GM23338 (cell line): Measurements from ENCODE around the gene LLGL2. TPM values are rescaled to one million over a fixed set of nuclear protein-coding genes. Genes with fewer than 3 reads are reported as not detected.

Experiments
- ATAC-seq: fragments of 200-7000 bp; cut with Tn5 transposase; 3 replicates; pipeline ENCODE4 v1.9.1; 2020
- DNase-seq: peaks from one replicate; pipeline ENCODE4 v3.0.0-alpha.2; 2015; ENCODE audit warnings: low spot score
- H2AFZ ChIP-seq: fragments of 200-600 bp; sonication (generic); 2 replicates; pipeline ENCODE4 v1.8.0; 2016; ENCODE audit warnings: antibody characterized with exemption, mild to moderate bottlenecking, moderate library complexity
- H3F3A ChIP-seq: fragments of 200-600 bp; sonication (generic); replicated peaks from 2 replicates; pipeline ENCODE4 v1.8.0; 2017; ENCODE audit warnings: antibody characterized with exemption, mixed run types, low read depth
- H3K27ac ChIP-seq: fragments of 200-600 bp; sonication (generic); 2 replicates; pipeline ENCODE4 v1.6.1; 2016; ENCODE audit warnings: low read depth
- H3K27me3 ChIP-seq: fragments of 200-600 bp; sonication (generic); 2 replicates; pipeline ENCODE4 v1.8.0; 2016; ENCODE audit warnings: mild to moderate bottlenecking, mixed run types, moderate library complexity; ENCODE audit not compliant: insufficient read depth
- H3K36me3 ChIP-seq: fragments of 200-600 bp; sonication (generic); 2 replicates; pipeline ENCODE4 v1.8.0; 2016; ENCODE audit warnings: mild to moderate bottlenecking; ENCODE audit not compliant: insufficient read depth
- H3K4me1 ChIP-seq: fragments of 200-600 bp; sonication (generic); 2 replicates; pipeline ENCODE4 v1.8.0; 2016; ENCODE audit warnings: mild to moderate bottlenecking, moderate library complexity; ENCODE audit not compliant: insufficient read depth
- H3K4me2 ChIP-seq: fragments of 200-600 bp; sonication (generic); 2 replicates; pipeline ENCODE4 v1.7.1; 2017; ENCODE audit warnings: mixed run types
- H3K4me3 ChIP-seq: fragments of 200-600 bp; sonication (generic); 2 replicates; pipeline ENCODE4 v1.6.1; 2016; ENCODE audit warnings: mixed run types
- H3K79me2 ChIP-seq: fragments of 200-600 bp; sonication (generic); replicated peaks from 2 replicates; pipeline ENCODE4 v1.8.0; 2017; ENCODE audit warnings: mild to moderate bottlenecking; ENCODE audit not compliant: insufficient read depth
- H3K9me2 ChIP-seq: fragments of 200-600 bp; sonication (generic); 2 replicates; pipeline ENCODE4 v1.8.0; 2017; ENCODE audit not compliant: insufficient read depth
- H4K20me1 ChIP-seq: fragments of 200-600 bp; sonication (generic); replicated peaks from 2 replicates; pipeline ENCODE4 v1.8.0; 2017; ENCODE audit warnings: mild to moderate bottlenecking; ENCODE audit not compliant: insufficient read depth
- H3K27ac Mint-ChIP-seq: 2 replicates; pipeline ENCODE4 v1.8.0; 2020; ENCODE audit warnings: inconsistent platforms, mild to moderate bottlenecking, moderate library complexity, mixed read lengths
- H3K27me3 Mint-ChIP-seq: 3 replicates; pipeline ENCODE4 v1.8.0; 2022; ENCODE audit warnings: low read depth, mild to moderate bottlenecking, moderate library complexity, mixed read lengths, inconsistent platforms; ENCODE audit not compliant: insufficient read depth, poor library complexity
- H3K36me3 Mint-ChIP-seq: 3 replicates; pipeline ENCODE4 v1.8.0; 2021; ENCODE audit warnings: low read depth, mild to moderate bottlenecking, inconsistent platforms, moderate library complexity, mixed read lengths
- H3K4me1 Mint-ChIP-seq: 3 replicates; pipeline ENCODE4 v1.8.0; 2020; ENCODE audit warnings: mild to moderate bottlenecking, inconsistent platforms, mixed read lengths
- H3K4me3 Mint-ChIP-seq: 3 replicates; pipeline ENCODE4 v1.8.0; 2021; ENCODE audit warnings: moderate library complexity, mild to moderate bottlenecking, inconsistent platforms, mixed read lengths
- H3K9me3 Mint-ChIP-seq: 3 replicates; pipeline ENCODE4 v1.8.0; 2020; ENCODE audit warnings: moderate library complexity, mild to moderate bottlenecking, inconsistent platforms, mixed read lengths
- CREB1 ChIP-seq: fragments of 250-450 bp; sonication (Bioruptor Pico); IDR thresholded peaks from 2 replicates; pipeline ENCODE4 v1.5.0; 2020; ENCODE audit warnings: low read depth, mild to moderate bottlenecking, moderate library complexity
- EZH2 ChIP-seq: fragments of 200-600 bp; sonication (generic); IDR thresholded peaks from one replicate; pipeline ENCODE4 v1.8.0; 2017; ENCODE audit warnings: antibody characterized with exemption, mild to moderate bottlenecking, low read depth; ENCODE audit not compliant: unreplicated experiment
- EZH2phosphoT487 ChIP-seq: fragments of 200-600 bp; sonication (generic); IDR thresholded peaks from one replicate; pipeline ENCODE4 v1.8.1; 2018; ENCODE audit warnings: antibody characterized with exemption; ENCODE audit not compliant: unreplicated experiment
- JUNB ChIP-seq: IDR thresholded peaks from one replicate; pipeline ENCODE4 v1.6.1; 2016; ENCODE audit warnings: antibody characterized with exemption; ENCODE audit not compliant: unreplicated experiment
- NANOG ChIP-seq: IDR thresholded peaks from 2 replicates; pipeline ENCODE4 v1.6.1; 2016; ENCODE audit warnings: antibody characterized with exemption, borderline replicate concordance
- POLR2AphosphoS5 ChIP-seq: IDR thresholded peaks from 2 replicates; pipeline ENCODE4 v1.6.1; 2016; ENCODE audit warnings: antibody characterized with exemption, low read depth
- STAT1 ChIP-seq: IDR thresholded peaks from one replicate; pipeline ENCODE4 v1.6.1; 2016; ENCODE audit warnings: antibody characterized with exemption; ENCODE audit not compliant: unreplicated experiment
- ZNF114 ChIP-seq: fragments of 250-450 bp; sonication (Bioruptor Pico); IDR thresholded peaks from 2 replicates; pipeline ENCODE4 v1.5.0; 2020; ENCODE audit warnings: mild to moderate bottlenecking, moderate library complexity
- ZNF331 ChIP-seq: fragments of 250-450 bp; sonication (Bioruptor Pico); IDR thresholded peaks from 2 replicates; pipeline ENCODE4 v1.5.0; 2020; ENCODE audit warnings: low read depth, mild to moderate bottlenecking, moderate library complexity
- polyA plus RNA-seq: library from polyadenylated mRNA; unstranded; fragments of >200 nt; fragmentation: Nextera tagmentation; extraction: Ambion mirVana; gene quantifications from 2 replicates; pipeline ENCODE4 v1.2.1, GENCODE V29; 2016
- total RNA-seq: library from RNA; depleted of rRNA; stranded (reverse); fragments of >200 nt; shearing (Covaris generic); gene quantifications from 2 replicates; pipeline ENCODE4 v1.2.3, GENCODE V29; 2014
- TF ChIP-seq, protein P1 (sequence below): IDR thresholded peaks from one replicate; pipeline ENCODE4 v1.6.1; 2018; ENCODE audit warnings: antibody characterized with exemption; ENCODE audit not compliant: unreplicated experiment
- TF ChIP-seq, protein P2 (sequence below): IDR thresholded peaks from 2 replicates; pipeline ENCODE4 v1.6.1; 2016; ENCODE audit warnings: antibody characterized with exemption
- TF ChIP-seq, protein P3 (sequence below), 2 experiments: fragments of 200-600 bp in 1 of 2; sonication (generic) in 1 of 2; conservative IDR thresholded peaks; 2 replicates each; pipeline versions ENCODE4 v1.5.1 to v1.6.1; 2016 to 2017; ENCODE audit warnings: antibody characterized with exemption in 2 of 2, low read depth in 2 of 2, mild to moderate bottlenecking in 2 of 2, moderate library complexity in 1 of 2
- TF ChIP-seq, protein P4 (sequence below): fragments of 250-450 bp; sonication (Bioruptor Pico); IDR thresholded peaks from 2 replicates; pipeline ENCODE4 v1.5.0; 2020; ENCODE audit warnings: mild to moderate bottlenecking, moderate library complexity

LLGL2 gene
- total and polyA plus RNA-seq, 2 experiments from 2014 or later = 62.5 to 78.5 TPM

DNA sequence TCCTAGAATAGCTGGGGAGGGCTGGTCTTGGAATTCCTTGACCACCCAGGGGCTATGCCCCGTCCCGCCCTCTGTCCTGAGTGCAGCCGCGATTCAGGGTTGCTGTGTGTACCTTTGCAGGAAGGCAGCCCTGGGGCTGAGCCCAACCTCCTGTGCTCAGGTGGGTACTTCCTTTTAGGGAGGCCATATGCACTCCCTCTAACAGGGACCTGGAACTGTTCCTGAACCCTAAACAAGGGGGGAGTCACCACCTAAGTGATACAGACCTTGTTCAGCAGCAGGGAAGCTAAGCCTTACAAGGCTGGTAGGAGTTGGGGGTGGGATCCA lies 24.6 kb downstream of the LLGL2 start:
- no peaks in the 10 kb centered on the region; the same call in 2 of the 3 replicates for H3K36me3 Mint-ChIP-seq
- peak; percentile 64 for ATAC-seq
- no peaks in the 10 kb centered on the region for H3K9me3 Mint-ChIP-seq

More for the DNA sequence above, 24.6 kb downstream of the LLGL2 start:
- Histone ChIP-seq H3K36me3 (no peaks in the 10 kb centered on the region), H3K4me3 (peak overlapping the region; percentile 53), H3F3A (0 out of 2 replicates have a peak, but pooled peaks cover 7% of the 10 kb centered on the region), H3K79me2 (no peaks in the 10 kb centered on the region), H3K9me2 (no peaks in the 10 kb centered on the region), H3K4me2 (peak overlapping the region; percentile 86), H3K27ac (peak overlapping the region; percentile 81), H2AFZ (peak overlapping the region; percentile 89; the same call in 1 of the 2 replicates), H3K27me3 (no peaks in the 10 kb centered on the region), H4K20me1 (peaks cover 3% of the 10 kb centered on the region; the same call in 1 of the 2 replicates), H3K4me1 (peaks cover 7% of the 10 kb centered on the region; the same call in 1 of the 2 replicates)
- TF ChIP-seq ZNF114 (CRISPR knock-in tag) (no peak), NANOG (no peak), STAT1 (no peak), ZNF331 (CRISPR knock-in tag) (no peak), CREB1 (CRISPR knock-in tag) (no peak), EZH2phosphoT487 (no peak), EZH2 (no peak), JUNB (no peak), POLR2AphosphoS5 (no peak)
- TF ChIP-seq, protein P1, sequence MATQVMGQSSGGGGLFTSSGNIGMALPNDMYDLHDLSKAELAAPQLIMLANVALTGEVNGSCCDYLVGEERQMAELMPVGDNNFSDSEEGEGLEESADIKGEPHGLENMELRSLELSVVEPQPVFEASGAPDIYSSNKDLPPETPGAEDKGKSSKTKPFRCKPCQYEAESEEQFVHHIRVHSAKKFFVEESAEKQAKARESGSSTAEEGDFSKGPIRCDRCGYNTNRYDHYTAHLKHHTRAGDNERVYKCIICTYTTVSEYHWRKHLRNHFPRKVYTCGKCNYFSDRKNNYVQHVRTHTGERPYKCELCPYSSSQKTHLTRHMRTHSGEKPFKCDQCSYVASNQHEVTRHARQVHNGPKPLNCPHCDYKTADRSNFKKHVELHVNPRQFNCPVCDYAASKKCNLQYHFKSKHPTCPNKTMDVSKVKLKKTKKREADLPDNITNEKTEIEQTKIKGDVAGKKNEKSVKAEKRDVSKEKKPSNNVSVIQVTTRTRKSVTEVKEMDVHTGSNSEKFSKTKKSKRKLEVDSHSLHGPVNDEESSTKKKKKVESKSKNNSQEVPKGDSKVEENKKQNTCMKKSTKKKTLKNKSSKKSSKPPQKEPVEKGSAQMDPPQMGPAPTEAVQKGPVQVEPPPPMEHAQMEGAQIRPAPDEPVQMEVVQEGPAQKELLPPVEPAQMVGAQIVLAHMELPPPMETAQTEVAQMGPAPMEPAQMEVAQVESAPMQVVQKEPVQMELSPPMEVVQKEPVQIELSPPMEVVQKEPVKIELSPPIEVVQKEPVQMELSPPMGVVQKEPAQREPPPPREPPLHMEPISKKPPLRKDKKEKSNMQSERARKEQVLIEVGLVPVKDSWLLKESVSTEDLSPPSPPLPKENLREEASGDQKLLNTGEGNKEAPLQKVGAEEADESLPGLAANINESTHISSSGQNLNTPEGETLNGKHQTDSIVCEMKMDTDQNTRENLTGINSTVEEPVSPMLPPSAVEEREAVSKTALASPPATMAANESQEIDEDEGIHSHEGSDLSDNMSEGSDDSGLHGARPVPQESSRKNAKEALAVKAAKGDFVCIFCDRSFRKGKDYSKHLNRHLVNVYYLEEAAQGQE = no peak
- TF ChIP-seq, protein P2, sequence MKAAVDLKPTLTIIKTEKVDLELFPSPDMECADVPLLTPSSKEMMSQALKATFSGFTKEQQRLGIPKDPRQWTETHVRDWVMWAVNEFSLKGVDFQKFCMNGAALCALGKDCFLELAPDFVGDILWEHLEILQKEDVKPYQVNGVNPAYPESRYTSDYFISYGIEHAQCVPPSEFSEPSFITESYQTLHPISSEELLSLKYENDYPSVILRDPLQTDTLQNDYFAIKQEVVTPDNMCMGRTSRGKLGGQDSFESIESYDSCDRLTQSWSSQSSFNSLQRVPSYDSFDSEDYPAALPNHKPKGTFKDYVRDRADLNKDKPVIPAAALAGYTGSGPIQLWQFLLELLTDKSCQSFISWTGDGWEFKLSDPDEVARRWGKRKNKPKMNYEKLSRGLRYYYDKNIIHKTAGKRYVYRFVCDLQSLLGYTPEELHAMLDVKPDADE = no peak
- TF ChIP-seq, protein P3, sequence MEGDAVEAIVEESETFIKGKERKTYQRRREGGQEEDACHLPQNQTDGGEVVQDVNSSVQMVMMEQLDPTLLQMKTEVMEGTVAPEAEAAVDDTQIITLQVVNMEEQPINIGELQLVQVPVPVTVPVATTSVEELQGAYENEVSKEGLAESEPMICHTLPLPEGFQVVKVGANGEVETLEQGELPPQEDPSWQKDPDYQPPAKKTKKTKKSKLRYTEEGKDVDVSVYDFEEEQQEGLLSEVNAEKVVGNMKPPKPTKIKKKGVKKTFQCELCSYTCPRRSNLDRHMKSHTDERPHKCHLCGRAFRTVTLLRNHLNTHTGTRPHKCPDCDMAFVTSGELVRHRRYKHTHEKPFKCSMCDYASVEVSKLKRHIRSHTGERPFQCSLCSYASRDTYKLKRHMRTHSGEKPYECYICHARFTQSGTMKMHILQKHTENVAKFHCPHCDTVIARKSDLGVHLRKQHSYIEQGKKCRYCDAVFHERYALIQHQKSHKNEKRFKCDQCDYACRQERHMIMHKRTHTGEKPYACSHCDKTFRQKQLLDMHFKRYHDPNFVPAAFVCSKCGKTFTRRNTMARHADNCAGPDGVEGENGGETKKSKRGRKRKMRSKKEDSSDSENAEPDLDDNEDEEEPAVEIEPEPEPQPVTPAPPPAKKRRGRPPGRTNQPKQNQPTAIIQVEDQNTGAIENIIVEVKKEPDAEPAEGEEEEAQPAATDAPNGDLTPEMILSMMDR (conservative IDR thresholded peaks at IDR 0.05; ENCODE audit: low read depth in 2 of 2) = no peak
- TF ChIP-seq, protein P4, sequence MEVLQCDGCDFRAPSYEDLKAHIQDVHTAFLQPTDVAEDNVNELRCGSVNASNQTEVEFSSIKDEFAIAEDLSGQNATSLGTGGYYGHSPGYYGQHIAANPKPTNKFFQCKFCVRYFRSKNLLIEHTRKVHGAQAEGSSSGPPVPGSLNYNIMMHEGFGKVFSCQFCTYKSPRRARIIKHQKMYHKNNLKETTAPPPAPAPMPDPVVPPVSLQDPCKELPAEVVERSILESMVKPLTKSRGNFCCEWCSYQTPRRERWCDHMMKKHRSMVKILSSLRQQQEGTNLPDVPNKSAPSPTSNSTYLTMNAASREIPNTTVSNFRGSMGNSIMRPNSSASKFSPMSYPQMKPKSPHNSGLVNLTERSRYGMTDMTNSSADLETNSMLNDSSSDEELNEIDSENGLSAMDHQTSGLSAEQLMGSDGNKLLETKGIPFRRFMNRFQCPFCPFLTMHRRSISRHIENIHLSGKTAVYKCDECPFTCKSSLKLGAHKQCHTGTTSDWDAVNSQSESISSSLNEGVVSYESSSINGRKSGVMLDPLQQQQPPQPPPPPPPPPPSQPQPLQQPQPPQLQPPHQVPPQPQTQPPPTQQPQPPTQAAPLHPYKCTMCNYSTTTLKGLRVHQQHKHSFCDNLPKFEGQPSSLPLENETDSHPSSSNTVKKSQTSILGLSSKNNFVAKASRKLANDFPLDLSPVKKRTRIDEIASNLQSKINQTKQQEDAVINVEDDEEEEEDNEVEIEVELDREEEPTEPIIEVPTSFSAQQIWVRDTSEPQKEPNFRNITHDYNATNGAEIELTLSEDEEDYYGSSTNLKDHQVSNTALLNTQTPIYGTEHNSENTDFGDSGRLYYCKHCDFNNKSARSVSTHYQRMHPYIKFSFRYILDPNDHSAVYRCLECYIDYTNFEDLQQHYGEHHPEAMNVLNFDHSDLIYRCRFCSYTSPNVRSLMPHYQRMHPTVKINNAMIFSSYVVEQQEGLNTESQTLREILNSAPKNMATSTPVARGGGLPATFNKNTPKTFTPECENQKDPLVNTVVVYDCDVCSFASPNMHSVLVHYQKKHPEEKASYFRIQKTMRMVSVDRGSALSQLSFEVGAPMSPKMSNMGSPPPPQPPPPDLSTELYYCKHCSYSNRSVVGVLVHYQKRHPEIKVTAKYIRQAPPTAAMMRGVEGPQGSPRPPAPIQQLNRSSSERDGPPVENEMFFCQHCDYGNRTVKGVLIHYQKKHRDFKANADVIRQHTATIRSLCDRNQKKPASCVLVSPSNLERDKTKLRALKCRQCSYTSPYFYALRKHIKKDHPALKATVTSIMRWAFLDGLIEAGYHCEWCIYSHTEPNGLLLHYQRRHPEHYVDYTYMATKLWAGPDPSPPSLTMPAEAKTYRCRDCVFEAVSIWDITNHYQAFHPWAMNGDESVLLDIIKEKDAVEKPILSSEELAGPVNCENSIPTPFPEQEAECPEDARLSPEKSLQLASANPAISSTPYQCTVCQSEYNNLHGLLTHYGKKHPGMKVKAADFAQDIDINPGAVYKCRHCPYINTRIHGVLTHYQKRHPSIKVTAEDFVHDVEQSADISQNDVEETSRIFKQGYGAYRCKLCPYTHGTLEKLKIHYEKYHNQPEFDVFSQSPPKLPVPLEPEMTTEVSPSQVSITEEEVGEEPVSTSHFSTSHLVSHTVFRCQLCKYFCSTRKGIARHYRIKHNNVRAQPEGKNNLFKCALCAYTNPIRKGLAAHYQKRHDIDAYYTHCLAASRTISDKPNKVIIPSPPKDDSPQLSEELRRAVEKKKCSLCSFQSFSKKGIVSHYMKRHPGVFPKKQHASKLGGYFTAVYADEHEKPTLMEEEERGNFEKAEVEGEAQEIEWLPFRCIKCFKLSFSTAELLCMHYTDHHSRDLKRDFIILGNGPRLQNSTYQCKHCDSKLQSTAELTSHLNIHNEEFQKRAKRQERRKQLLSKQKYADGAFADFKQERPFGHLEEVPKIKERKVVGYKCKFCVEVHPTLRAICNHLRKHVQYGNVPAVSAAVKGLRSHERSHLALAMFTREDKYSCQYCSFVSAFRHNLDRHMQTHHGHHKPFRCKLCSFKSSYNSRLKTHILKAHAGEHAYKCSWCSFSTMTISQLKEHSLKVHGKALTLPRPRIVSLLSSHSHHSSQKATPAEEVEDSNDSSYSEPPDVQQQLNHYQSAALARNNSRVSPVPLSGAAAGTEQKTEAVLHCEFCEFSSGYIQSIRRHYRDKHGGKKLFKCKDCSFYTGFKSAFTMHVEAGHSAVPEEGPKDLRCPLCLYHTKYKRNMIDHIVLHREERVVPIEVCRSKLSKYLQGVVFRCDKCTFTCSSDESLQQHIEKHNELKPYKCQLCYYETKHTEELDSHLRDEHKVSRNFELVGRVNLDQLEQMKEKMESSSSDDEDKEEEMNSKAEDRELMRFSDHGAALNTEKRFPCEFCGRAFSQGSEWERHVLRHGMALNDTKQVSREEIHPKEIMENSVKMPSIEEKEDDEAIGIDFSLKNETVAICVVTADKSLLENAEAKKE = no peak
- DNase-seq = no peak
- peak overlapping the region; percentile 78 for H3K4me3 Mint-ChIP-seq
- peak overlapping the region; percentile 90; the same call in 1 of the 2 replicates for H3K27ac Mint-ChIP-seq
- peaks cover 4% of the 10 kb centered on the region for H3K27me3 Mint-ChIP-seq
- peaks cover 31% of the 10 kb centered on the region for H3K4me1 Mint-ChIP-seq
